CD8-positive, alpha-beta memory T cell (primary cell): ENCODE results near the gene CALB2. TPM values are rescaled to one million over a fixed set of nuclear protein-coding genes. Genes with fewer than 3 reads are reported as not detected.

Experiments
- CTCF ChIA-PET: fragments of 350-600 bp; sonication (Branson Sonifier 250); formaldehyde crosslinking; loops from one replicate; lab custom pipeline; 2021; ENCODE audit warnings: antibody characterized with exemption; lab: Charles Lee
- POLR2A ChIA-PET: fragments of 350-600 bp; sonication (Branson Sonifier 250); formaldehyde crosslinking; loops from one replicate; lab custom pipeline; 2021; ENCODE audit warnings: antibody characterized with exemption; lab: Charles Lee
- DNase-seq, 5 donors: peaks; one replicate each; pipeline versions ENCODE4 v3.0.0 to v3.0.0-alpha.2; 2020 to 2022; ENCODE audit warnings: mixed read lengths in 1 of 5
- H3K27ac ChIP-seq: one replicate; pipeline ENCODE4 v1.7.0; 2013; ENCODE audit warnings: low read depth, mild to moderate bottlenecking, low read length, moderate library complexity
- H3K27me3 ChIP-seq: 2 replicates; pipeline ENCODE4 v1.7.0; 2013; ENCODE audit warnings: low read length, mild to moderate bottlenecking; ENCODE audit not compliant: insufficient read depth, poor library complexity, severe bottlenecking
- H3K36me3 ChIP-seq: 2 replicates; pipeline ENCODE4 v1.7.0; 2013; ENCODE audit warnings: mild to moderate bottlenecking, low read length, moderate library complexity; ENCODE audit not compliant: insufficient read depth
- H3K4me1 ChIP-seq: 2 replicates; pipeline ENCODE4 v1.7.0; 2013; ENCODE audit warnings: mild to moderate bottlenecking, low read length, moderate library complexity; ENCODE audit not compliant: insufficient read depth
- H3K4me3 ChIP-seq: 2 replicates; pipeline ENCODE4 v1.7.0; 2013; ENCODE audit warnings: mild to moderate bottlenecking, low read length
- H3K9me3 ChIP-seq: 2 replicates; pipeline ENCODE4 v1.7.0; 2013; ENCODE audit warnings: mild to moderate bottlenecking, low read length
- H3K27ac Mint-ChIP-seq, 8 donors: one replicate each; pipeline ENCODE4 v1.8.0; 2020 to 2021; ENCODE audit warnings: mixed read lengths in 8 of 8, mild to moderate bottlenecking in 6 of 8, inconsistent platforms in 3 of 8, moderate library complexity in 3 of 8
- H3K27me3 Mint-ChIP-seq, 2 donors: one replicate each; pipeline ENCODE4 v1.8.0; 2020 to 2021; ENCODE audit warnings: mixed read lengths in 2 of 2, mild to moderate bottlenecking in 1 of 2, moderate library complexity in 1 of 2
- H3K36me3 Mint-ChIP-seq, 3 donors: one replicate each; pipeline ENCODE4 v1.8.0; 2020 to 2021; ENCODE audit warnings: mixed read lengths in 3 of 3, inconsistent platforms in 1 of 3, mild to moderate bottlenecking in 1 of 3
- H3K4me1 Mint-ChIP-seq, 3 donors: one replicate each; pipeline ENCODE4 v1.8.0; 2020 to 2021; ENCODE audit warnings: mixed read lengths in 3 of 3, inconsistent platforms in 1 of 3, mild to moderate bottlenecking in 1 of 3
- H3K4me3 Mint-ChIP-seq, 7 donors: one replicate each; pipeline ENCODE4 v1.8.0; 2020 to 2021; ENCODE audit warnings: mixed read lengths in 7 of 7, mild to moderate bottlenecking in 6 of 7, moderate library complexity in 4 of 7, inconsistent platforms in 2 of 7
- H3K9me3 Mint-ChIP-seq, 5 donors: one replicate each; pipeline ENCODE4 v1.8.0; 2020 to 2022; ENCODE audit warnings: mixed read lengths in 5 of 5, mild to moderate bottlenecking in 3 of 5, moderate library complexity in 2 of 5, inconsistent platforms in 1 of 5
- polyA plus RNA-seq: library from polyadenylated mRNA; unstranded; fragments of 300-500 nt; fragmentation: Illumina TruSeq; gene quantifications from one replicate; pipeline ENCODE4 v1.2.3, GENCODE V29; 2021
- total RNA-seq, 2 experiments: library from RNA; stranded (reverse); gene quantifications; one replicate each; pipeline ENCODE4 v1.2.3, GENCODE V29; 2021

CALB2 gene
- total and polyA plus RNA-seq, 3 experiments from 2014 or later: not detected

DNA sequence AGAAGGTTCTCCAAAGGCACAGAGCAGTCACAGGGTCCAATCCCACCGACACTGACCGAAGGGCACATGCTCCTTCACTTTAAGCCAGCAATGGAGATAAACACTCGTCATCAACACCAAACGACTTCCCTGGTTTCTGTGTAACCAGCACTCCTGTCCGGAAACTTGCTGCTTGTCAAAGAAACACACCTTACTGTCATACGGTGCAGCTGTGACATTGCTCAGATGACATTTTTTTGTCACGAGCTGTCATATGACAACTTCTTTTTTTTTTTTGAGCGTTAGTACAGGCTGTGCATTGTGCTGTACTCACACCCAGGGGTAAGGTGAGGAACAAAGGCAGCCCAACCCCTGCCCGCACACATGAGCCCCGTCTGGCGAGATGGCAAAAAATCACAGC is 44.2 kb downstream of the CALB2 start:
- Histone ChIP-seq H3K27ac (no peak overlapping the region), H3K36me3 (no peaks in the 10 kb centered on the region), H3K9me3 (no peaks in the 10 kb centered on the region), H3K4me3 (no peak overlapping the region), H3K4me1 (no peaks in the 10 kb centered on the region), H3K27me3 (no peaks in the 10 kb centered on the region)
- peaks cover 16 to 51% of the 10 kb centered on the region in 2 donors for H3K27me3 Mint-ChIP-seq
- H3K27ac Mint-ChIP-seq: no peak overlapping the region
- DNase-seq: no peak
- no peaks in the 10 kb centered on the region for H3K9me3 Mint-ChIP-seq
- no peak overlapping the region for H3K4me3 Mint-ChIP-seq
- ChIA-PET CTCF (interaction anchor here (1.7 kb wide), 1 partner anchor 10 kb away, joined by 3 read pairs; no protein-coding TSS in a partner anchor), POLR2A (no interaction called here)
- peaks cover 0 to 1% (median 0%) of the 10 kb centered on the region in 3 donors for H3K36me3 Mint-ChIP-seq
- H3K4me1 Mint-ChIP-seq: peaks cover 16 to 20% (median 17%) of the 10 kb centered on the region in 3 donors

DNA sequence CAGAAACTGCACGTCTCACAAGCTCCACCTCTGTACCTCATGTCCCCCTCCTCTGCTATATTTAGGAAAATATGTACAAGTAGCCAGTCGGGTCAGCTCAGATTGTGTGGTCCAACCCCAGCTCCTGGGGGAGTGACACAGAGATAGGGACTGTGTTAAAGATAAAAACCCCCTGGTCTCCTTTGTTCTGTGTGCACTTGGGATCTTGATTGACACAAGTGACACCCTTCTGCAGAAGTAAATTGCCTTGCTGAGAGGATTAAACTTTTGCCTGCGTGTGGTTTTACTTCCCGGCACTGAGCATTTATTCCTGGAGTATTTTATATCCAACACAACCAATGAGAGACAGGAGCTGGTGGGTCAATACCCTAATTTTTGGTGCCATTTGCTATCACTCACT is 45.8 kb downstream of the CALB2 start:
- H3K9me3 ChIP-seq: no peaks in the 10 kb centered on the region
- Mint-ChIP-seq H3K9me3 (no peaks in the 10 kb centered on the region), H3K4me3 (no peak overlapping the region), H3K27me3 (peaks cover 12 to 64% of the 10 kb centered on the region in 2 donors), H3K36me3 (peaks cover 0 to 1% (median 0%) of the 10 kb centered on the region in 3 donors), H3K27ac (no peak overlapping the region), H3K4me1 (peaks cover 20 to 25% (median 24%) of the 10 kb centered on the region in 3 donors)
- H3K27ac ChIP-seq: no peak overlapping the region
- H3K4me3 ChIP-seq: no peak overlapping the region
- H3K36me3 ChIP-seq: no peaks in the 10 kb centered on the region
- H3K4me1 ChIP-seq: no peaks in the 10 kb centered on the region
- H3K27me3 ChIP-seq: no peaks in the 10 kb centered on the region
- DNase-seq: no peak
- ChIA-PET CTCF (interaction anchor here (1.7 to 2.0 kb wide), 2 partner anchors 8 to 207 kb away, joined by 3 to 4 read pairs; no protein-coding TSS in a partner anchor), POLR2A (no interaction called here)

DNA sequence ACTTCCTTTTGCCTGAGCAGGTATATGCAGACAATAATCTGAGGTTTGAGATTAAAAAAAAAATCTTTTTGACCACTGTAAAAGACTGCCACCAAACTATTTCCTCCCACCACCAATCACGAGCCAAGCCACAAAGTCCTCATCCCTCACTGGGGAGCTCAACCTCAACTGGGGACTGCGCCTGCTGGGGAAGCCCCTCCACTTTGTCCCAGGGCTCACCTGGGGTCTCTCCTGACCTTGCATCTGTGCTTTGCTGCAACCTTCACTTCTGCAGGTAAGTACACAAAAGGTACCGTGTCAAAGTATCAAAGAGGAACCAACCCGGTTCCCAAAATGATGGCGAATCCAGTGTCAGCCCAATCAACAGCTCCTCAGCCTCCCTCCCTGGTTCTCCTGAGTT is 47.8 kb downstream of the CALB2 start:
- H3K4me3 Mint-ChIP-seq: no peak overlapping the region
- H3K27me3 Mint-ChIP-seq: peaks cover 15 to 59% of the 10 kb centered on the region in 2 donors
- no peak overlapping the region for H3K4me3 ChIP-seq
- H3K9me3 Mint-ChIP-seq: no peaks in the 10 kb centered on the region
- no peak overlapping the region for H3K27ac Mint-ChIP-seq
- DNase-seq: no peak
- no peak overlapping the region for H3K27ac ChIP-seq
- no peaks in the 10 kb centered on the region for H3K9me3 ChIP-seq
- peaks cover 0 to 1% (median 0%) of the 10 kb centered on the region in 3 donors for H3K36me3 Mint-ChIP-seq
- ChIA-PET POLR2A (no interaction called here), CTCF (interaction anchor here (1.0 kb wide), 1 partner anchor 93 kb away, joined by 4 read pairs; no protein-coding TSS in a partner anchor)
- peaks cover 20 to 25% (median 24%) of the 10 kb centered on the region in 3 donors for H3K4me1 Mint-ChIP-seq
- H3K27me3 ChIP-seq: no peaks in the 10 kb centered on the region
- no peaks in the 10 kb centered on the region for H3K36me3 ChIP-seq
- H3K4me1 ChIP-seq: no peaks in the 10 kb centered on the region

DNA sequence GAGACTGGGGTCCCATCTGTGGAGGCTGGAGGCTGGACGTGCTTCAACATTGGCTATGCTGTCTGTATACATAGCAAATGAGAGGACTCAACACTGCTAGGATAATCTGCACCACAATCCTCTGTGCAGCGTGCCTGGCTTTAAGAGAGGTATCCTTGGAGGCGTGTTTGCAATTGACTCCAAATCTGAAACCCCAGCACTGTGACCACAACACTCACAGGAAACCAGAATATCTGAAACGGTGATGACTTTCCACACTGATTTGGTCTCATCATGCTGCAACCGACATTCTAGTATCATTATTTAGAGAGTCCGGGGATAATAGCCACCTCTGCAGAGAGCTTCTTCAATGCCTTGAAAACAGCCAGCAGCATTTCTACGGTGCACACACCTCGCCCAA is 48.2 kb downstream of the CALB2 start:
- no peak overlapping the region for H3K27ac ChIP-seq
- H3K4me1 Mint-ChIP-seq: peaks cover 20 to 25% (median 24%) of the 10 kb centered on the region in 3 donors
- peaks cover 0 to 1% (median 0%) of the 10 kb centered on the region in 3 donors for H3K36me3 Mint-ChIP-seq
- DNase-seq: no peak
- no peak overlapping the region for H3K4me3 ChIP-seq
- no peaks in the 10 kb centered on the region for H3K9me3 Mint-ChIP-seq
- no peaks in the 10 kb centered on the region for H3K9me3 ChIP-seq
- H3K4me1 ChIP-seq: no peaks in the 10 kb centered on the region
- no peaks in the 10 kb centered on the region for H3K27me3 ChIP-seq
- H3K27me3 Mint-ChIP-seq: peaks cover 15 to 60% of the 10 kb centered on the region in 2 donors
- no peak overlapping the region for H3K27ac Mint-ChIP-seq
- ChIA-PET CTCF (no interaction called here), POLR2A (no interaction called here)
- H3K4me3 Mint-ChIP-seq: no peak overlapping the region
- no peaks in the 10 kb centered on the region for H3K36me3 ChIP-seq

DNA sequence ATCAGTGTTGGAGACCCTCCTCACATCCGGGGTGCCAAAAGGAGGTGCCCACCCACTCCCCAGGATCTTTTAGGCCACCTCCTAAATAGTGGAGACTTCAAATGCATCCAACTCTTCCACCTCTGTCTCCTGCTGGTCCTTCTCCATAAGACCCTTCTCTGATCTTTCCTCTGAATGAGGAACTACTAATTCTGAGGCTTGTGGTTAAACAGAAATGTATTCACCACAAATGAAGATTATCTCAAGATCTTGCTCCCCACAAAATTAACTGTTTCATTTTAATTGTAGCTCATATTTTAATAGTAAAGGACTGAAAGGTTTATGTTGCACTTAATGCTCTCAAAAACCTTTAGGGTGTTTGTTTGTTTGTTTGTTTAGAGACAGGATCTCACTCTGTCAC is 49.2 kb downstream of the CALB2 start:
- H3K4me3 ChIP-seq: no peak overlapping the region
- DNase-seq: no peak
- H3K27me3 ChIP-seq: no peaks in the 10 kb centered on the region
- peaks cover 22 to 32% (median 29%) of the 10 kb centered on the region in 3 donors for H3K4me1 Mint-ChIP-seq
- peaks cover 15 to 60% of the 10 kb centered on the region in 2 donors for H3K27me3 Mint-ChIP-seq
- no peak overlapping the region for H3K27ac Mint-ChIP-seq
- peaks cover 0 to 1% (median 0%) of the 10 kb centered on the region in 3 donors for H3K36me3 Mint-ChIP-seq
- H3K36me3 ChIP-seq: no peaks in the 10 kb centered on the region
- CTCF ChIA-PET: interaction anchor here (1.7 kb wide), 1 partner anchor 14 kb away, joined by 4 read pairs; no protein-coding TSS in a partner anchor
- POLR2A ChIA-PET: interaction anchor here (0.6 kb wide), 1 partner anchor 93 kb away, joined by 6 read pairs; no protein-coding TSS in a partner anchor
- H3K9me3 ChIP-seq: no peaks in the 10 kb centered on the region
- peaks cover 3% of the 10 kb centered on the region for H3K4me1 ChIP-seq
- H3K27ac ChIP-seq: no peak overlapping the region
- H3K4me3 Mint-ChIP-seq: no peak overlapping the region
- H3K9me3 Mint-ChIP-seq: no peaks in the 10 kb centered on the region

DNA sequence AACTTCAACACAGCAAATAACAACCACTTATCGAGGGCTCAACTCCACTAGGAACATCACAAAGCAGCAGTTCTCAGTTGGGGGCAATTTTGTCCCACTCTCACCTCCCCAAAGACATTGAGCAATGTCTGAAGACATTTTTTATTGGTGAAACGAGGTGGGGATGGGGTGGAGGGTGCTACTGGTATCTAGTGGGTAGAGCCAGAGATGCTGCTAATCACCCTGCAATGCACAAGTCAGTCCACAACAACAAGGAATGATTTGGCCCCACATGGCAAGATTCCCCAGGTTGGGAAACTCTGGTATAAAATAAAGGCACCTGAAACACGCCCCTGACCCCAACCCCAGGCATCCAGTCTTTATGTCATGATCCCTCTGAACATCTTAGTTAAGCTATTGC is 50.0 kb downstream of the CALB2 start:
- H3K27me3 Mint-ChIP-seq: peaks cover 11 to 59% of the 10 kb centered on the region in 2 donors

DNA sequence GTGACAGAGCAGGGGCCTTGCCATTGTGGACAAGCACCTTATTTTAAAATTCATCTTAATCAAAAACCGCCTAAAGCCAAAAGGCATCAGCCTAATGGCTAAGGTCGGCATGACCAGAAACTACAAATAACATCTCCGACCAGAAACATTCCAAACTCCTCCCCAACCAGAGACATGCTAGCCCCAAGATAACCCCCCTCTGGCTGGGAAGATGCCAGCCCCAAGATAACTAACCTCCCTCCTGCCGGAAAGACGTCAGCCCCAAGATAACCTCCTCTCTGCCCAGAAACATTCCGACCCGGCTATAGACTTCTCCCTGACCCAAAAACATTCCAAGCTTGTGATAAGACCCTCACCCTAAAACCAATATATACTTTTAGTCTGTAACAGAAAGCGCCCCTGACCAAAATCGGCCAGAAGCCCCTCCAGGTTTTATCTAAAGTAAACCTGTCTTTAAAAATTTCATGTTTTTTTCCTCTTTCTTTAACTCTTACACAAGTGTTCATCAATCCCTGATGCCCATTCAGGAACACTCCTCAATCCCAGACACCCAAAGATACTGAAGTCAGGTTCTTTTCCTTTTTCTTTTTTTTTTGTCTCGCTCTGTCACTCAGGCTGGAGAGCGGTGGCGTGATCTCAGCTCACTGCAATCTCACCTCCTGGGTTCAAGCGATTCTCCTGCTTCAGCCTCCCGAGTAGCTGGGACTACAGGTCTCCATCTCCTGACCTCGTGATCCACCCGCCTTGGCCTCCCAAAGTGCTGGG is 50.7 kb downstream of the CALB2 start:
- Mint-ChIP-seq H3K27me3 (peaks cover 9 to 53% of the 10 kb centered on the region in 2 donors), H3K9me3 (no peaks in the 10 kb centered on the region), H3K36me3 (peaks cover 0 to 1% (median 0%) of the 10 kb centered on the region in 3 donors), H3K4me3 (no peak overlapping the region), H3K4me1 (peaks cover 24 to 34% (median 32%) of the 10 kb centered on the region in 3 donors), H3K27ac (no peak overlapping the region)
- Histone ChIP-seq H3K36me3 (no peaks in the 10 kb centered on the region), H3K4me1 (peaks cover 6% of the 10 kb centered on the region), H3K27me3 (no peaks in the 10 kb centered on the region), H3K27ac (no peak overlapping the region), H3K9me3 (no peaks in the 10 kb centered on the region), H3K4me3 (no peak overlapping the region)
- POLR2A ChIA-PET: no interaction called here
- CTCF ChIA-PET: interaction anchor here (0.9 to 1.7 kb wide), 2 partner anchors 13 to 91 kb away, joined by 3 to 4 read pairs; no protein-coding TSS in a partner anchor
- no peak for DNase-seq

More for the DNA sequence above, 50.0 kb downstream of the CALB2 start:
- Mint-ChIP-seq H3K4me3 (no peak overlapping the region), H3K4me1 (peaks cover 24 to 34% (median 32%) of the 10 kb centered on the region in 3 donors), H3K27ac (no peak overlapping the region), H3K9me3 (no peaks in the 10 kb centered on the region), H3K36me3 (peaks cover 0 to 1% (median 0%) of the 10 kb centered on the region in 3 donors)
- DNase-seq: no peak
- Histone ChIP-seq H3K36me3 (no peaks in the 10 kb centered on the region), H3K27me3 (no peaks in the 10 kb centered on the region), H3K27ac (no peak overlapping the region), H3K4me1 (peaks cover 6% of the 10 kb centered on the region), H3K9me3 (no peaks in the 10 kb centered on the region), H3K4me3 (no peak overlapping the region)
- ChIA-PET CTCF (interaction anchor here (0.9 to 1.7 kb wide), 2 partner anchors 14 to 91 kb away, joined by 3 to 4 read pairs; no protein-coding TSS in a partner anchor), POLR2A (no interaction called here)

DNA sequence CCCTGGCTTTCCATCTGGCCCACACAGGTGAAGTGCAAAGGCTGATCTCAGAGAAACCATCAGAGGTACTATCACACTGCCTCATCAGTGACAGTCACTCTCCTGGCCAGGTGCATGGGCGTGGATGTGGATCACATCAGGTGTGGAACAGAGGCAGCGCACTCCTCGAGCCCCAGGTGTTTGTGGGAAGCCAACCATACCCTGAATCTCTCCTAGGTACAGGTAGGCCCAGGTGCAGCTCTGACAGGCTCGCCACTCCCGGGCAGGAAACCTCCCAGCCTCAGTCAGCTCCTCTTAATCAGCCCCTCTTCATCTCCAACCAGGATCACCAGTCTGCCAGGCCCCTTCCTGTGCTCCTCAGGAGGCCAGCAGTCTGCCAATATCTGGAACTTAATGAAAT is 51.6 kb downstream of the CALB2 start:
- no peaks in the 10 kb centered on the region for H3K9me3 Mint-ChIP-seq
- H3K27ac Mint-ChIP-seq: no peak overlapping the region
- no peak overlapping the region for H3K4me3 ChIP-seq
- H3K9me3 ChIP-seq: no peaks in the 10 kb centered on the region
- no peak for DNase-seq
- H3K27ac ChIP-seq: no peak overlapping the region
- POLR2A ChIA-PET: no interaction called here
- H3K4me1 ChIP-seq: peaks cover 6% of the 10 kb centered on the region
- H3K4me3 Mint-ChIP-seq: no peak overlapping the region
- H3K36me3 ChIP-seq: no peaks in the 10 kb centered on the region
- H3K4me1 Mint-ChIP-seq: peaks cover 24 to 34% (median 32%) of the 10 kb centered on the region in 3 donors
- H3K27me3 ChIP-seq: no peaks in the 10 kb centered on the region
- H3K36me3 Mint-ChIP-seq: no peaks in the 10 kb centered on the region
- CTCF ChIA-PET: interaction anchor here (1.2 to 5.1 kb wide), 3 partner anchors 12 to 89 kb away, joined by 3 to 68 read pairs (median 5); no protein-coding TSS in a partner anchor
- peaks cover 5 to 47% of the 10 kb centered on the region in 2 donors for H3K27me3 Mint-ChIP-seq
